NCI-H446 (cell line): ENCODE data around the gene MAJIN.
A peak's percentile ranks its signal among the peaks of the same experiment; 100 is the strongest.
"Not testable (repeated sequence)": the region's sequence is repeated elsewhere in the genome, so short reads cannot be mapped to it uniquely, and the experiment has no call there.

Source experiments
- DNase-seq, 2 experiments: peaks; one replicate each; lab custom pipeline; 2025; lab: John Stamatoyannopoulos, UW

The MAJIN gene, protein sequence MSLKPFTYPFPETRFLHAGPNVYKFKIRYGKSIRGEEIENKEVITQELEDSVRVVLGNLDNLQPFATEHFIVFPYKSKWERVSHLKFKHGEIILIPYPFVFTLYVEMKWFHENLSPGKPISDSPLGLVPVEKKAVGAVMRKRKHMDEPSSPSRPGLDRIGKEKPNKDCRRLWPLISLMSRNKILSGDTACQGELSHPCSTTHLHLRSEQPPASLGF

GRCh38 chr11:64971421-64972233 lies at the start of gene MAJIN:
Gene MAJIN (minus strand): TSS chr11:64972108. CDS start chr11:64959405, 12,703 bp downstream.
- no peak for DNase-seq

GRCh38 chr11:65021509-65021908 lies 49.6 kb upstream of the MAJIN start:
- DNase-seq = no peak

- DNase-seq = no peak
Measured at GRCh38 chr11:65021003-65021402, 49.1 kb upstream of the MAJIN start.

DNA sequence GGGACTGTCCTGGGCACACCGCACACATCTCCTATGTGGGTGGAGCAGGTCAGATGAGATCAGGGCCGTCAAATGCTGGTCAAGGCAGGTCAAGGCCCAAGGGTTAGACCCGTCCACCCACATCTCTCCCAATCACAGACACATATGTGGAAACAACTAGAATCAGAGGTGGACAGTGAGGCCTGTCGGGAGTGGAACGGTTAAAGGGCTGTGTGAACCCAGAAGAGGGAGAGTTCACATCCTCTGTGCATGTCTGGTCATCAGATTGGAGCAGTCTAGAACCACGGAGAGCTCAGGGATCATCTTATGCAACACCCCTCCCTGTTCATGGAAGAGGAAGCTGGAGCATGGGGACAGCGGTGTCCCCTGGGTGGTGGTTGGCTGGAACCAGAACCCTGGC lies 47.9 kb upstream of the MAJIN start:
- DNase-seq = no peak

GRCh38 chr11:65017937-65018336 lies 46.0 kb upstream of the MAJIN start:
- no peak for DNase-seq

GRCh38 chr11:65016705-65017104 lies 44.8 kb upstream of the MAJIN start:
- DNase-seq = no peak

GRCh38 chr11:65014726-65015227 lies 42.9 kb upstream of the MAJIN start:
- DNase-seq = no peak

DNA sequence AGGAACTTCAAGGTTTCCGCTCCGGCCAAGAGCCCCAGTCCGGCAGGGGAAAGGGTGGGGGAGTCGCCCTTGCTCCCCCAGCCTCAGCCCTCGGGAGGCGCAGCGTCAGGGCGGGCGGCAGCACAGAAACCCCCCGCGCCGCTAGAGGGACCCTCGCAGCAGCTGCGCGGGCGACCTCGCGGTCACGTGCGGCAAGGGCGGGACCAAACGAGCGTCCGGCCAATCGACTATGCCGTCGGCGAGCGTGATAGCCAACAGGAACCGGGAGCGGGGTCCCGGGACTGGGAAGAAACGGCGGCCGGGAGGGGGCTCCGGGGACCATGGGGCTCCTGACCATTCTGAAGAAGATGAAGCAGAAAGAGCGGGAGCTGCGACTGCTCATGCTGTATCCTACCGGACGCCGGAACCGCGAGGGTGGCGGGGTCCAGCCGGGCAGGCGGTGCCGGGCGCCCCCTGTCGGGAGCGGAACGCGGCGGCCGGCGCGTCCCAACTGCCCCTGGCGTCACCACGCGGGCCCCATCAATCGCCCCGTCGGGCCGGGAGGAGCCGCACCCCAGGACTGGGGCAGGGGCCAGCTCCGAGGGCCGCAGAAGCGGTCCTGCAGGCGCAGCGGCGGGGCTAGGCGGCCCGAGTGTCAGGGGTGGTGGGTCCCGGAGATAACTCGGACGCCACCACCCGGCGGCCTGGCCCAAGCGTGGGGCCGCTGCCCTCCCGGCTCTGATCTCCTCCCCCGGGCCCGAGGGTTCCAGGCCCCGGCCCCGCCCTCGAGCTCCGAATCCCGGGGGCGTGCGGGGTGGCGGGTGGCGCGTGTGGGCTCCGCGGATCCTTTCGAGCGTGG lies 42.2 kb upstream of the MAJIN start, which contains the start of gene ARL2:
Gene ARL2, plus strand, starts transcription at position 273 of the 838 bp plus-strand sequence. Its CDS starts 48 bp downstream, at position 321.
- peak; percentile 84 to 94 for DNase-seq

DNA sequence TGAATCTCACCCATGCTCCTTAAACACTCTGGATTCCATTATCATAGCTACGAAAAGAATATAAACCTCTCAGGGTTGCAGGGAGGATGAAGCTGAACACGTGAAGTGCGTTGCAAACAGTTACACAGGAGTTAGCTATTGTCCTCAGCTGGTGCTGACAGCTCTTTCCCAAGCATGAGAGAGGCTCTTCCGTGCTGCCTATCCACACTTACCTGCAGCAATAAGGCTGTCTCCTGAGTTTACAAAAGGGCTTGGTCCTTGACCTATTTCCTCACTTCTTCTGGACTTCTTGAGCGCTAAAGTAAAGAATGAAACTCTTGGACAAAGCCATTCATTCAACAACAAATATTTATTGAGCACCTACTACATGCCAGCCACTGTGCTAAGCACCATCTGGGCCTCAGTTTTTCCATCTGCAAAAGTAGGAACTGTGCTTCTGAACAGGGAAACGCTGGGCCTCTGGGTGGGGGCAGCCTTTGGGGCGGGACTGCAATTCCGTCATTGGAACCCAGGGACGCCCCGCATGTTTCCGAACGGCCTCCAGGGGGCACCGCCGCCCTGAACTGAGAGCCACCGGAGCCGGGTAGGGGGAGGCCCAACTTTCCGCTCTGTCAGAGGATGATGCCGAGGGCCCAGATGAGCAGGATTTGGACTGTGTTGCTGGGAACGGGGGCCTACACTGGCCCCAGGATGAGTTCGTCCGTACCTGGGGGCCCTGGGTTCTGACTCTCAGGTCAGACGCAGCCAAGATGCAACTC lies 41.4 kb upstream of the MAJIN start:
- peak; percentile 76 to 92 for DNase-seq

DNA sequence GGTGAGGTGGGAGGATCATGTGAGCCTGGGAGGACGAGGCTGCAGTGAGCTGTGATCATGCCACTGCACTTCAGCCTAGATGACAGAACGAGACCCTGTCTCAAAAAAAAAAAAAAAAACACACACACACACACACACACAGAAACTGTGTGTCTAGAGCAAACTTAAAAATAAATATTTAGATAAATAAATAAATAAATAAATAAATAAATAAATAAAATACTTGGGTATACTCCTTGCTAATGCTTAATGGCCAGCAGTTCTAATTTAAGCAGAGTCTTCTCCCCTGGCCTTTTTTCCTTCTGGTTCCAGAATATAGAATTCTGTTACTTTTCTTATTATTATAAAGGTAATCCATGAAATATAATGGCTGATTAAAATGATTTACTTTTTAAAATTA lies 37.0 kb upstream of the MAJIN start:
- no peak for DNase-seq

DNA sequence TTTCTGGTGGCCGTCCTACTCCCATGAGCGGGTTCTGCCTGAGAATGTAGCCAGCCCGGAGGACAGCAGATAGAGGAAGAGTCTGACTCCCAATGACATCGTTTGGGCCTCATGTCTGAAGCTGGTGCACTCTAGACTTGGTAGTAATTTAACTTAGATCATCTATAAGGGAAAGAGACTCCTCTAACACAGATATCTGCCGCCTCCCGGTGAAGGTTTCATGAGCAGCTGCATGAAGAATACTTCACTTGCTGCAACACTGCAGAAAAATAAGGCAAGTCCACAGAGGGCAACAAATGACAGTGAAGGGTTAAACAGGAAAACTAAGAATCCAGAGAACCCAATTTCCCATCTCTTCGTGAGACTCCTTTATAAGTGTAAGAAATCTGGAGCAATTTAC lies 36.1 kb upstream of the MAJIN start:
- no peak for DNase-seq

- not testable (repeated sequence) for DNase-seq
Measured at GRCh38 chr11:65003968-65004367, 32.1 kb upstream of the MAJIN start.

- no peak for DNase-seq
Measured at GRCh38 chr11:65003282-65003681, 31.4 kb upstream of the MAJIN start.

GRCh38 chr11:65002706-65003105 lies 30.8 kb upstream of the MAJIN start:
- no peak for DNase-seq

- no peak for DNase-seq
Measured at GRCh38 chr11:64999478-64999877, 27.6 kb upstream of the MAJIN start.

GRCh38 chr11:64998690-64999431 lies 27.0 kb upstream of the MAJIN start:
- DNase-seq = no peak

DNA sequence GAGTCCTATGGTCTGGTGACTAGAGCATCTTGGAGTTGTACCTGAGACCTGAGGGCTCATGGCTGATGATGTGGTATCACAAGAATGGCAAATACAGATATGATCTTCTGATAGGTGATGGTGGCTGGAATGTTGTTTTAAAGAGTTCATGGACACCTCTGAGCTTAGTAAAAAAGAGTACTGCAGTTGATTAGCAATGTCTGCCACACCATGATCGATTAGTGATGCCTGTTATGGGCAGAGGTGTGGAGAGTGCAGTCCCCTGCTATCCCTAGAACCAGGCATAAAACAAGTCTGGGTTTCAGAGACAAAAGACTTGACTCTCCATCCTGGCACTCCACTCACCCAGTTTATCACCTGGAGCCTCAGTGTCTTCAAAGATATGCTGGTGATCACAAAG lies 26.2 kb upstream of the MAJIN start:
- peak in 1 of 2 experiments; percentile 7 for DNase-seq

DNA sequence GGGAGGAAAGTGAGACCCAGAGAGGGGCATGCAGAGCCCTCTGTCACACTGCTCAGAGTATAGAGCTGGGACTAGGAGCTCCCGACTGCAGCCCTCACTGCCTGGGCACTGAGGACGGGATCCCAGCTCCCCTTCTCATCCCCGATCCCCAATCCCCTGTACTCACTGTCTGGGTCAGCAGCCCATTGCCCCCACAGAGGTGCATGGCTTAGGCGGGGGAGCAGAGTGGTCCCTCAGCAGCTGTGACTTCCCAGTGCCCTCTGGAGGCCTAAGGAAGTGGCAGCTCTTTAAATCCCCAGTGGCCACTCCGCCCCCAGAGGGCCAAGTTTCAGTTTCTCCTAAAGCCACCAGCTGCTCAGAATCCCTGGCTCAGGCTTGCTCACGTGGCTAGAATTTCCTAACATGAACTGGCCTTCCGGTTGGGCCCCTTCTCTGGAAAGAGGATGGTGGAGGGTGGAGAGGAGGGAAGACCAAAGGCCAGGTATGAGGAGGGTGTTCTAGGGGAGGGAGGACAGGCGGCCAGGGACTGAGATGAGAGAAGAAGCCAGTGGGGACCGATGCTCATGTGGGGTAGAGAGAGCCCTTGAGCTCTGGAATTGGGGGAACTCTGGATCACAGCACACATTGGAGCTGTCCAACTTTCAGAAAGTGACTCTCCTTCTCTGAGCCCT lies 24.9 kb upstream of the MAJIN start, which contains the start of gene BATF2:
Gene BATF2, minus strand, starts transcription at position 262 of the 671 bp plus-strand sequence. Its CDS starts 57 bp downstream, at position 205.
- DNase-seq = no peak

GRCh38 chr11:64996327-64996709 lies 24.4 kb upstream of the MAJIN start:
- no peak for DNase-seq

GRCh38 chr11:64994318-64994717 lies 22.4 kb upstream of the MAJIN start:
- no peak for DNase-seq
